Non-pigmented ciliary epithelial cell (primary cell): ENCODE measurements around the gene MTHFD2L.
A peak's percentile ranks its signal among the peaks of the same experiment; 100 is the strongest.

Experiments
- DNase-seq: peaks from one replicate; pipeline ENCODE4 v3.0.0-alpha.2; 2010; ENCODE audit warnings: low read depth

Gene MTHFD2L

GRCh38 chr4:74132944-74133343 lies 25.0 kb upstream of the MTHFD2L start:
- no peak for DNase-seq

- peak; percentile 80 for DNase-seq
Observed at GRCh38 chr4:74133786-74134499, 24.0 kb upstream of the MTHFD2L start.

- DNase-seq, result no peak
Observed at GRCh38 chr4:74134500-74134852, 23.4 kb upstream of the MTHFD2L start.

DNA sequence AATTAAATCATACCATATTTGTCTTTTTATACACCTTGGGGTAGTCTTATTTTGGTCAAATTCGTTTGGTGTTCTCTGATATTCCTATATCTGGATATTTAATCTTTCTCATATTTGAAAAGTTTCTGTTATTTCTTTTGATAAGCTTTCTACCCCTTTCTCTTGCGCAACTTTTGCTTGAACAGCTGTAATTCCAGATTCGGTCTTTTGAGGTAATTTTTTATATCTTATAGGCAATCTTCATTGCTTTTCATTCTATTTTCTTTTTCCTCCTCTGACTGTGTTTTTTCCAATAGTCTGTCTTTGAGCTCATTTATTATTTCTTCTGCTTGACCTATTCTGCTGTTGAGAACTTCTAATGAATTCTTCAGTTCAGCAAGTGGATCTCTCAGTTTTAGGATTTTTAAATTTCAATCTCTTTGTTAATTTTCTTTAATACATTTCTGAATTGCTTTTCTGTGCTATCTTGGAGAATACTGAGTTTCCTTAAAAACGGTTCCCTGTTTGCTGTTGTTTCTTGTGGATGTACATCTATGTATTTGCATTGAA lies 11.3 kb upstream of the MTHFD2L start:
- DNase-seq, result no peak

- no peak for DNase-seq
Observed at GRCh38 chr4:74148205-74148604, 9.7 kb upstream of the MTHFD2L start.

DNA sequence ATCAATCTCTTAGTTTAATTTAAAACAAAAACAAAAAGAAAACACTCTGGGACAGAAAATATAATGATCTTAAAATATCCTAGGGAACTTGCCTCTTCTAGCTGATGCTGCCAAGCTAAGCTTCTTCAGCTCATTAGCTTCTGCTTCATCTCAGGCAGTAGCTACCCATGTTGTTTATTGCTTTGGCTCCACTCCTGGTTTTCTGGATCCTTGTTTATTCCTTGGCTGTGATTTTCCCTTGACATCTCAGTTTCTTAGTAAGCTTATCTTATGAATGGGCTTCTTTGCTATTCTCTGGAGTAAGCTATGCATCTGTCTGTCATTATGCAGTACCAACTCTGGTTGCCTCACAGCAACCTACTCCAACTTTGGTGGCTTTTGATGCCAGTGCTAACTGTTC lies 5.1 kb upstream of the MTHFD2L start:
- no peak for DNase-seq

DNA sequence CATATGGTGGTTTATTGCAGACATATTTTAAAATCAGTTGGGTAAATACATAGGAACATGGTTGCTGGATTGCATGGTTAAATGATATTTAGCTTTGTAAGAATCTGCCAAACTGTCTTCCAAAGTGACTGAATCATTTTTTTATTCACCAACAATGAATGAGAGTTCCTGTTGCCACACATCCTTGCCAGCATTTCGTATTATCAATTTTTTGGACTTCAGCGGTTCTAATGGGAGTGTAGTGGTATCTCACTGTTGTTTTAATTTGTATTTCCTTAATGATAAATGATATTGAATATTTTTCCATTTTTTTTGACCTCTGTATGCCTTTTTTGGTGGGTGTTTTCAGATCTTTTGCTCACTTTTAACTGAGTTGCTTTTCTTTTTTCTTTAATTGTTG lies 1.4 kb upstream of the MTHFD2L start:
- DNase-seq, result no peak

DNA sequence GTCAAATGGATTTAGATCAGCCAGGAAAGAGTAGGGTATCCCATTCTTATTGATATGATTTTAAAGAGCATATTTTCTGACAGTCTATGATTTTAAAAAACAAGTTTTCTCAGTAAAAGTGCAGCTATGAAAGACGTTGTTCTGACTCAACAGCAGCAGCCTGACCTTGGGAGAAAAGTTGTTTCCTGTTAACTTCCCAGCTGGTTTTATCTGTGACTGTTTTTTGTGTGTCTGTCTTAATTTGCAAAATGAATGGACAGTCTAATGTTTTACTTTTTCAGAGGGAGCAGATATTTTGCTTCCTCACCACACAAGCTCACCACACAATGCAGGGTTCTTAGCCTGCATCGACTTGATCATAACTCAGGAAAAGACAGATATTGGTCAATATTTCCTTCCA lies 764 bp upstream of the MTHFD2L start:
- no peak for DNase-seq

DNA sequence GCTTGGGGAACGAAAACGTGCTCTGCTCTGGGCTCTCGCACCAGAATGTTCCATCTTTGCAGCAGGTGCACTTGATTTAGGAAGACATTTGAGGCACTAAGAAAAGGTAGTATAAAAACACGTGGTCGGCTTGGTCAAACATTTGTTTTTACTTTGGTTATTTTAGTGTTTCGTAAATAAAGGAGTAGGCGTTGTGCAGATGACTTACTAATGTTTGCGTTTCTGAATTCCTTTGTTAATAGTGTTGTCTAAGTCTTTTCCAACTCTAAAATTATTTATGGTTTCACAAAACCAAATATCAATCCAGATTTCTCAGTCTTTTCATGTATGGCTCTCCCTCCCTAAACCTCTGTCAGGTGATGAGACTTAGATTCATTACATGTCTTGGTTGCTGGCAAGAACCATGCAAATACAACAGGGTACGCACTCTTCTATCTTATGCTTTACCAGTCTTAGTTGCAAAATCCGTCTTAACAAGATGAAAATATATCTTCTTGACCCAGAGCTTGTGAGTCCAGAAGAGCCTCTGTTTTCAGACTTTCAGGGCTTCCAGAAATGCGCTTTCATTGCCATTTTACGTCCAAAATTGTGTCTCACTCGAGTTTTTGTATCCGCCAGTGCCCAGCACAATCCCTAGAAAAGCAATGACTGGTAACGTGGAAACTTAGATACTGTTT lies 686 bp downstream of the MTHFD2L start:
- no peak for DNase-seq

- no peak for DNase-seq
Observed at GRCh38 chr4:74159143-74159709, 1.3 kb downstream of the MTHFD2L start.

GRCh38 chr4:74161666-74162450 lies 3.9 kb downstream of the MTHFD2L start:
- no peak for DNase-seq

DNA sequence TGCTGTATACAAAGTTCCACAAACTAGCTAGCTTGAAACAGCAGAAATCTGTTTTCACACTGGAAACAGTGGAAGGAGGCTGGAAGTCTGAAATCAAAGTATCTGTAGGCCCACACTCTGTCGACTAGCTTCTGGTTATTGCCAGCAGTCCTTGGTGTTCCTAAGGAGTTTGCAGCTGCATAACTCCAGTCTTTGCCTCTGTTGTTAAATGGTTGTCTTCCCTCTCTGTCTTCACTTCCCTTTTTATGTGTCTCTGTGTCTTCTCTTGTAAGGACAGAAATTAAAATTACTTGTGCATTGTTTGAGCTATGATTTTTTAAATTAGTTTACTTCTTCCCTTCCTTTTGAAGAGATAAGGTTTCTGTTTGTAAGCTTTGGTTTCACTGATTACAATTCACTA lies 8.2 kb downstream of the MTHFD2L start:
- no peak for DNase-seq

DNA sequence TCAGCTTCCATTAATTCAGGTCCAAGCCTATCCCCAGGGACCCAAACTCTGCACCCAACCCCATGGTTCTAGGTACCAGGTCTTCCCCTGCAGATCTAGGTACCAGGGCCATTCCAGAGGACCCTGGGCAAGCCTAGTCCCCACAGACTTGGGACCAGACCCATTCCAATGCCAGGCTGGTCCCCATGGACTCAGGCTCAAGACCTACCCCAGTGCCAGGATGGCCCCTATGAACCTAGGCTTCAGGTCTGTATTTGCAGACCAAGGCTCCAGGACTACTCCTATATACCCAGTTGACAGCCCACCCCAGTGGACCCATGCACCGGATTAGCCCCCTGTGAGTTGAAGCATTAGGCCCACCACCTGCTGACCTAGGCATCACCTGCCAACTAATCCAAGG lies 8.9 kb downstream of the MTHFD2L start:
- DNase-seq, result no peak

DNA sequence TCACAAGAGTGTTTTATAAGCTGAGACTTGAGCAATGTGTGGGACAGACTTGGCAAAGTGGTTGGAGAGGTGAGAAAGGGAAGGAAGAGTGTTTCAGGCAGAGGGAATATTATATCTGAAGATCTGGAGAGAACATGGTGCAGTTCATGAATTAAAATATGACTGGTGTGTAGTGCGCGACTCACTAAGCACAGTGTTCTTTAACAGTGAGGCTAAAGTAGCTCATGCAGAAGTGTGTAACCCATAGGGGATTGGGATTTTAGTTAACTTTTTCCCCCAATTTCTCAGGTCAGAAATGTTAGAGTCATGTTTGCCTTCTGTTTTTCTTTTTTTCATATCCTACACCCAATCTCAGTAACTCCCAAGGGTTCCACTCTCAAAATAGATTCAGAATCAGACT lies 9.7 kb downstream of the MTHFD2L start:
- no peak for DNase-seq

DNA sequence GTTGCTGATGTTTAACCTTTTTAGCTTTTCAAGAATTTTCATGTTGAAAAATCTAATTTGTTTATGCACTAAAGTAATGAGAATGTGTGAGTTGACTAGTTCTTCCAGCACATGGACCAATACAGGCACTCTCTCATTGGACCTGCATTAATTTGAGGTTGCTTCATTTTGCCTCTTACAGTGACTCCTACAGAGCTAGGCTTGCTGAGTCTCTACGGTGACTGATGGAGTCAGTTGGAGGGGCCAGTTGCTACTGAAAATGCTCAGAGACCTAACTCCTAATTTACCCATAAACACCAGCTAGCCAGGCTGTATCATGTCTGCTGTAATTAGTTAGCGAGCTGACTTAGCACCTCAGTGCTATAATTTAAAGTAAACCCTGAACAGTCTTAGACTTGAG lies 10.9 kb downstream of the MTHFD2L start:
- no peak for DNase-seq

- DNase-seq, result no peak
Observed at GRCh38 chr4:74173321-74173720, 15.4 kb downstream of the MTHFD2L start.

DNA sequence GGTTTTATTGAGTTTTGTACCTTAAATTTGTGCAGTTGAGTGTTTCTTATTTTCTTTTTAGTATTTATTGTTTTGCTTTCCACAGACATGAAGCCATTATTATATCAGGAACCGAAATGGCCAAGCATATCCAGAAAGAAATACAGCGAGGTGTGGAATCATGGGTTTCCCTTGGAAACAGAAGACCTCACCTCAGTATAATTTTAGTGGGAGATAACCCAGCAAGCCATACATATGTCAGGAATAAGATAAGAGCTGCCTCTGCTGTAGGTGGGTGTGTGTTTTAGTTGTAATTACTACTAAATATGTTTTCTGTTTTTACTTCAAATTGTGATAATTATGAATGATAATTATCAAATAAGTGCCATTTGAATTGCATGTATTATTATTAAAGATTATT lies 16.5 kb downstream of the MTHFD2L start:
- no peak for DNase-seq

- no peak for DNase-seq
Observed at GRCh38 chr4:74174941-74175340, 17.0 kb downstream of the MTHFD2L start.

- no peak for DNase-seq
Observed at GRCh38 chr4:74175379-74175778, 17.5 kb downstream of the MTHFD2L start.

GRCh38 chr4:74178798-74179197 lies 20.9 kb downstream of the MTHFD2L start:
- no peak for DNase-seq

DNA sequence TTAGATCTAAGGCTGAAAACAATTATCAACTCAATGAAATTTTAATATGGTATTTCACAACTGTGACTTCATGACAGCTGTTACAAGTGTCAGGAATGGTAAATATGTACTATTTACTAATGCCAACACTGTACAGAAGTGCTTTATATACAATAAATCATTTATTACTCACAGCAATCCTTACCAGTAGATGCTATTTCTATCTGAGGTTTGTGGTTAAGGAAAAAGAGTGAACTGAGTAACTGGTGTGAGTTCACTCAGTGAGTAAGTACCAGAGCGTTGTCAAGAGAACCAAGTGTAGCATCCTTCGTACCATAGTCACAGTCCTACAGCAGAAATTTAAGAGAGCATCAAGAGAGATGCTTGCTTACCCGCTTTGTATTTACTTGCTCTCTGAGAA lies 23.3 kb downstream of the MTHFD2L start:
- no peak for DNase-seq

DNA sequence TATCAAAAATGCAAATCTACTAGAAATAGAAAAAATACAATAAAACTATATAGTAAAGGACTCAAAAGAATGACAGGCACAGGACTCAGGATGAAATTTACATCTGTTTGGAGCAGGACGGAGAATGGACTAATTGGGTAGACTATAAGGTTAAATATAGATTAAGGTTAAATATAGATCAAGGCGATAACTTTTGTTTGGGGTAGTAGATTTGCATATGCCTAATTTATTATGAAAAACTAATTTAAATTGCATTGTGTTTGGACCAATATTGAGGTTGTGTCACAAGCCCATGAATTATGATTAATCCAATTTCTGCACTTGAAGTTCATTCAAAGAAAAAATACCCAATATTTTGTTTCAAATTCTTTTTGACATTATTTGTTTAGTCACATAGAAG lies 31.0 kb downstream of the MTHFD2L start:
- no peak for DNase-seq
